Neural progenitor cell (in vitro differentiated cells): ENCODE data around the gene CHPF2. TPM values are rescaled to one million over a fixed set of nuclear protein-coding genes. Genes with fewer than 3 reads are reported as not detected.

Experiments used
- DNase-seq: peaks from one replicate; pipeline ENCODE4 v3.0.0-alpha.2; 2016; ENCODE audit warnings: low spot score
- H2AFZ ChIP-seq: fragments of 200-600 bp; sonication (generic); replicated peaks from 2 replicates; pipeline ENCODE4 v1.6.1; 2016; ENCODE audit warnings: antibody characterized with exemption
- H3F3A ChIP-seq: fragments of 200-600 bp; sonication (generic); 2 replicates; pipeline ENCODE4 v1.6.1; 2016; ENCODE audit warnings: antibody characterized with exemption, low read depth
- H3K27ac ChIP-seq: fragments of 200-600 bp; sonication (generic); 2 replicates; pipeline ENCODE4 v1.5.1; 2016; ENCODE audit warnings: mild to moderate bottlenecking
- H3K27me3 ChIP-seq: fragments of 200-600 bp; sonication (generic); 2 replicates; pipeline ENCODE4 v1.6.1; 2016; ENCODE audit warnings: mild to moderate bottlenecking, moderate library complexity
- H3K36me3 ChIP-seq: fragments of 200-600 bp; sonication (generic); 2 replicates; pipeline ENCODE4 v1.5.1; 2016
- H3K4me1 ChIP-seq: fragments of 200-600 bp; sonication (generic); 2 replicates; pipeline ENCODE4 v1.6.1; 2016; ENCODE audit warnings: mixed run types
- H3K4me2 ChIP-seq: fragments of 200-600 bp; sonication (generic); 2 replicates; pipeline ENCODE4 v1.6.1; 2016
- H3K4me3 ChIP-seq: fragments of 200-600 bp; sonication (generic); 2 replicates; pipeline ENCODE4 v1.5.1; 2016
- H3K79me2 ChIP-seq: fragments of 200-600 bp; sonication (generic); 2 replicates; pipeline ENCODE4 v1.6.1; 2016; ENCODE audit warnings: low read depth
- H3K9ac ChIP-seq: fragments of 200-600 bp; sonication (generic); 2 replicates; pipeline ENCODE4 v1.6.1; 2016
- H3K9me3 ChIP-seq: fragments of 200-600 bp; sonication (generic); 2 replicates; pipeline ENCODE4 v1.5.1; 2016; ENCODE audit warnings: low read depth
- H4K20me1 ChIP-seq: fragments of 200-600 bp; sonication (generic); 2 replicates; pipeline ENCODE4 v1.6.1; 2016; ENCODE audit warnings: low read depth
- H3K27ac Mint-ChIP-seq: 3 replicates; pipeline ENCODE4 v1.8.0; 2021; ENCODE audit warnings: mixed read lengths
- H3K27me3 Mint-ChIP-seq: 2 replicates; pipeline ENCODE4 v1.8.0; 2022; ENCODE audit warnings: low read depth, mild to moderate bottlenecking, inconsistent platforms, moderate library complexity, mixed read lengths; ENCODE audit not compliant: insufficient read depth
- H3K36me3 Mint-ChIP-seq: 3 replicates; pipeline ENCODE4 v1.8.0; 2021; ENCODE audit warnings: mixed read lengths
- H3K4me1 Mint-ChIP-seq: 3 replicates; pipeline ENCODE4 v1.8.0; 2021; ENCODE audit warnings: mixed read lengths
- H3K4me3 Mint-ChIP-seq: 3 replicates; pipeline ENCODE4 v1.8.0; 2021; ENCODE audit warnings: mild to moderate bottlenecking, moderate library complexity, mixed read lengths
- H3K9me3 Mint-ChIP-seq: 3 replicates; pipeline ENCODE4 v1.8.0; 2020; ENCODE audit warnings: mixed read lengths
- CTCF ChIP-seq: fragments of 200-600 bp; sonication (generic); IDR thresholded peaks from 2 replicates; pipeline ENCODE4 v1.5.1; 2017; ENCODE audit warnings: antibody characterized with exemption, mild to moderate bottlenecking
- EZH2 ChIP-seq: fragments of 200-600 bp; sonication (generic); IDR thresholded peaks from 2 replicates; pipeline ENCODE4 v1.6.1; 2017; ENCODE audit warnings: antibody characterized with exemption, mild to moderate bottlenecking, moderate library complexity
- EZH2phosphoT487 ChIP-seq: fragments of 200-600 bp; sonication (generic); IDR thresholded peaks from 2 replicates; pipeline ENCODE4 v1.6.1; 2017; ENCODE audit warnings: antibody characterized with exemption
- total RNA-seq: library from RNA; depleted of rRNA; stranded (reverse); fragments of >200 nt; gene quantifications from 2 replicates; pipeline ENCODE4 v1.2.3, GENCODE V29; 2015; ENCODE audit warnings: low replicate concordance

CHPF2 gene
- total RNA-seq, 1 donor from 2014 or later, result 8.8 TPM

GRCh38 chr7:151236406-151236805, 4.1 kb downstream of the CHPF2 start:
- H3K9me3 ChIP-seq, result no peaks in the 10 kb centered on the region
- DNase-seq, result no peak
- peaks cover 15% of the 10 kb centered on the region for H3K36me3 Mint-ChIP-seq
- H3F3A ChIP-seq, result peaks cover 5% of the 10 kb centered on the region
- no peaks in the 10 kb centered on the region for H3K27me3 ChIP-seq
- no peak overlapping the region for H3K27ac ChIP-seq
- H3K79me2 ChIP-seq, result peaks cover 26% of the 10 kb centered on the region
- no peak for TF ChIP-seq EZH2phosphoT487
- H3K36me3 ChIP-seq, result no peaks in the 10 kb centered on the region
- peaks cover 20% of the 10 kb centered on the region for H3K4me1 Mint-ChIP-seq
- H3K27ac Mint-ChIP-seq, result no peak overlapping the region
- H3K4me1 ChIP-seq, result peaks cover 14% of the 10 kb centered on the region
- H3K4me3 Mint-ChIP-seq, result no peak overlapping the region
- H3K4me2 ChIP-seq, result no peak overlapping the region
- no peak overlapping the region for H3K4me3 ChIP-seq
- H4K20me1 ChIP-seq, result peaks cover 16% of the 10 kb centered on the region
- H3K27me3 Mint-ChIP-seq, result peaks cover 9% of the 10 kb centered on the region
- H2AFZ ChIP-seq, result no peak overlapping the region
- H3K9ac ChIP-seq, result no peak overlapping the region
- no peaks in the 10 kb centered on the region for H3K9me3 Mint-ChIP-seq

DNA sequence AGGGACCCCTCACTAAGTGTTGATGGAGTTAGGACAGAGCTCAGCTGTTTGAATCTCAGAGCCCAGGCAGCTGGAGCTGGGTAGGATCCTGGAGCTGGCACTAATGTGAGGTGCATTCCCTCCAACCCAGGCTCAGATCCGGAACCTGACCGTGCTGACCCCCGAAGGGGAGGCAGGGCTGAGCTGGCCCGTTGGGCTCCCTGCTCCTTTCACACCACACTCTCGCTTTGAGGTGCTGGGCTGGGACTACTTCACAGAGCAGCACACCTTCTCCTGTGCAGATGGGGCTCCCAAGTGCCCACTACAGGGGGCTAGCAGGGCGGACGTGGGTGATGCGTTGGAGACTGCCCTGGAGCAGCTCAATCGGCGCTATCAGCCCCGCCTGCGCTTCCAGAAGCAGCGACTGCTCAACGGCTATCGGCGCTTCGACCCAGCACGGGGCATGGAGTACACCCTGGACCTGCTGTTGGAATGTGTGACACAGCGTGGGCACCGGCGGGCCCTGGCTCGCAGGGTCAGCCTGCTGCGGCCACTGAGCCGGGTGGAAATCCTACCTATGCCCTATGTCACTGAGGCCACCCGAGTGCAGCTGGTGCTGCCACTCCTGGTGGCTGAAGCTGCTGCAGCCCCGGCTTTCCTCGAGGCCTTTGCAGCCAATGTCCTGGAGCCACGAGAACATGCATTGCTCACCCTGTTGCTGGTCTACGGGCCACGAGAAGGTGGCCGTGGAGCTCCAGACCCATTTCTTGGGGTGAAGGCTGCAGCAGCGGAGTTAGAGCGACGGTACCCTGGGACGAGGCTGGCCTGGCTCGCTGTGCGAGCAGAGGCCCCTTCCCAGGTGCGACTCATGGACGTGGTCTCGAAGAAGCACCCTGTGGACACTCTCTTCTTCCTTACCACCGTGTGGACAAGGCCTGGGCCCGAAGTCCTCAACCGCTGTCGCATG, 5.2 kb downstream of the CHPF2 start:
- TF ChIP-seq EZH2, result no peak
- no peak for TF ChIP-seq CTCF
- no peak for TF ChIP-seq EZH2phosphoT487
- peaks cover 12% of the 10 kb centered on the region for H3K4me1 Mint-ChIP-seq
- Histone ChIP-seq H3K9ac (no peak overlapping the region), H2AFZ (no peak overlapping the region), H3K36me3 (no peaks in the 10 kb centered on the region), H3K27me3 (no peaks in the 10 kb centered on the region), H3K79me2 (peaks cover 25% of the 10 kb centered on the region), H3K27ac (no peak overlapping the region), H3K4me3 (no peak overlapping the region), H3F3A (no peaks in the 10 kb centered on the region), H3K4me1 (peaks cover 9% of the 10 kb centered on the region), H3K4me2 (no peak overlapping the region), H4K20me1 (peaks cover 17% of the 10 kb centered on the region), H3K9me3 (no peaks in the 10 kb centered on the region)
- no peak for DNase-seq
- peaks cover 20% of the 10 kb centered on the region for H3K36me3 Mint-ChIP-seq
- no peak overlapping the region for H3K27ac Mint-ChIP-seq
- H3K4me3 Mint-ChIP-seq, result no peak overlapping the region
- peaks cover 9% of the 10 kb centered on the region for H3K27me3 Mint-ChIP-seq
- H3K9me3 Mint-ChIP-seq, result no peaks in the 10 kb centered on the region

GRCh38 chr7:151238190-151238810, 6.0 kb downstream of the CHPF2 start:
- H3K4me3 Mint-ChIP-seq, result no peak overlapping the region
- H3K4me1 Mint-ChIP-seq, result peaks cover 15% of the 10 kb centered on the region
- Histone ChIP-seq H3K9me3 (no peaks in the 10 kb centered on the region), H3K27me3 (no peaks in the 10 kb centered on the region), H3K79me2 (peaks cover 17% of the 10 kb centered on the region), H3K9ac (no peak overlapping the region), H3K36me3 (no peaks in the 10 kb centered on the region), H4K20me1 (peaks cover 14% of the 10 kb centered on the region), H2AFZ (no peak overlapping the region), H3K4me1 (peaks cover 14% of the 10 kb centered on the region), H3K4me3 (no peak overlapping the region), H3K4me2 (no peak overlapping the region), H3K27ac (no peak overlapping the region), H3F3A (no peaks in the 10 kb centered on the region)
- no peak for DNase-seq
- peaks cover 8% of the 10 kb centered on the region for H3K27me3 Mint-ChIP-seq
- peaks cover 20% of the 10 kb centered on the region for H3K36me3 Mint-ChIP-seq
- H3K9me3 Mint-ChIP-seq, result no peaks in the 10 kb centered on the region
- TF ChIP-seq CTCF (no peak), EZH2phosphoT487 (no peak), EZH2 (no peak)
- H3K27ac Mint-ChIP-seq, result no peak overlapping the region
